Vagina (tissue), 2 donors: ENCODE measurements around the gene TGFBR3L.

ENCODE experiments used
- POLR2A ChIP-seq, 2 donors: fragments of 450-650 bp; IDR thresholded peaks; one replicate each; pipeline ENCODE4 v1.6.1; 2017; ENCODE audit warnings: antibody characterized with exemption in 2 of 2, mild to moderate bottlenecking in 2 of 2, moderate library complexity in 2 of 2
- TF ChIP-seq, protein P1 (sequence below), 3 experiments: fragments of 450-650 bp in 2 of 3; fragments of 200-600 bp in 1 of 3; sonication (generic) in 1 of 3; IDR thresholded peaks; one replicate each; pipeline ENCODE4 v1.5.1; 2017 to 2019; ENCODE audit warnings: antibody characterized with exemption in 3 of 3, mild to moderate bottlenecking in 2 of 3, moderate library complexity in 2 of 3

DNA sequence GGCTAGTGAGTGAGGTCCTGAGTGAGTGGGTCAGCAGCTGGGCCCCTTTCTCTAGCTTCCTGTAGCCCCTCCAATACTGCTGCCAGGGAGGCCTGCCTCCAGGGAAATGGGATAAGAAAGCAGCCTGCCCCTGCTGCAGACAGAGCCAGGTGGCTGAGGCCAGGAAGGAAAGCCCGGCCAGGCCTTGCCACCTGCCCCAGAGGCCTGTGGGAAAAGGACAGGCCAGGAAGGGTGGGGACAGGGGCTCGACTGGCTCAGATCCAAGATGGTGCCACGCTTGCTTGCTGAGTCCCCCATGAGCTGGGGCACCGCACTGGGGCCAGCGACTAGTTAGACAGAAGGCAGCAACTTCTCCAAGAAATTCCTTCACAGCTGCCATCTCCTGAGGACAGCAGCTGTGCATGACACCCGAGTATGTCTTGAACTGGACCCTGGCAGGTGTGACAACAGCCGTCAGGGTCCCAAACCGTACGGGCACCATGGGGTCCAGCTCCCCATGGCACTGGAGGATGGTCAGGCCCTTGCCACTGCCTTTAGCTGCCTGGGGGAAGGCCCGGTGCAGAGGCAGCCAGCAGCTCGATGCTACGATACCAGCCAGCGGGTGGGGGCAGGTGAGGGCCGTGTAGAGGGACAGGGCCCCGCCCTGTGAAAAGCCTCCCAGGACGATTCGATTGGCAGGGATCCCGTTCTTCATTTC, 35.4 kb upstream of the TGFBR3L start:
- TF ChIP-seq, protein P1, sequence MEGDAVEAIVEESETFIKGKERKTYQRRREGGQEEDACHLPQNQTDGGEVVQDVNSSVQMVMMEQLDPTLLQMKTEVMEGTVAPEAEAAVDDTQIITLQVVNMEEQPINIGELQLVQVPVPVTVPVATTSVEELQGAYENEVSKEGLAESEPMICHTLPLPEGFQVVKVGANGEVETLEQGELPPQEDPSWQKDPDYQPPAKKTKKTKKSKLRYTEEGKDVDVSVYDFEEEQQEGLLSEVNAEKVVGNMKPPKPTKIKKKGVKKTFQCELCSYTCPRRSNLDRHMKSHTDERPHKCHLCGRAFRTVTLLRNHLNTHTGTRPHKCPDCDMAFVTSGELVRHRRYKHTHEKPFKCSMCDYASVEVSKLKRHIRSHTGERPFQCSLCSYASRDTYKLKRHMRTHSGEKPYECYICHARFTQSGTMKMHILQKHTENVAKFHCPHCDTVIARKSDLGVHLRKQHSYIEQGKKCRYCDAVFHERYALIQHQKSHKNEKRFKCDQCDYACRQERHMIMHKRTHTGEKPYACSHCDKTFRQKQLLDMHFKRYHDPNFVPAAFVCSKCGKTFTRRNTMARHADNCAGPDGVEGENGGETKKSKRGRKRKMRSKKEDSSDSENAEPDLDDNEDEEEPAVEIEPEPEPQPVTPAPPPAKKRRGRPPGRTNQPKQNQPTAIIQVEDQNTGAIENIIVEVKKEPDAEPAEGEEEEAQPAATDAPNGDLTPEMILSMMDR (IDR thresholded peaks at IDR 0.05) = no peak
- no peak for TF ChIP-seq POLR2A (IDR thresholded peaks at IDR 0.05)
